NT2/D1 (cell line): Measurements from ENCODE around the gene C1QC.

ENCODE experiments used
- SUZ12 ChIP-seq: IDR thresholded peaks from 2 replicates; pipeline ENCODE4 v1.6.1; 2011; ENCODE audit not compliant: insufficient read length, insufficient read depth; ENCODE audit errors: extremely low read depth
- ZNF274 ChIP-seq: IDR thresholded peaks from 2 replicates; pipeline ENCODE4 v1.6.1; 2011; ENCODE audit warnings: mild to moderate bottlenecking, low read depth, low read length

DNA sequence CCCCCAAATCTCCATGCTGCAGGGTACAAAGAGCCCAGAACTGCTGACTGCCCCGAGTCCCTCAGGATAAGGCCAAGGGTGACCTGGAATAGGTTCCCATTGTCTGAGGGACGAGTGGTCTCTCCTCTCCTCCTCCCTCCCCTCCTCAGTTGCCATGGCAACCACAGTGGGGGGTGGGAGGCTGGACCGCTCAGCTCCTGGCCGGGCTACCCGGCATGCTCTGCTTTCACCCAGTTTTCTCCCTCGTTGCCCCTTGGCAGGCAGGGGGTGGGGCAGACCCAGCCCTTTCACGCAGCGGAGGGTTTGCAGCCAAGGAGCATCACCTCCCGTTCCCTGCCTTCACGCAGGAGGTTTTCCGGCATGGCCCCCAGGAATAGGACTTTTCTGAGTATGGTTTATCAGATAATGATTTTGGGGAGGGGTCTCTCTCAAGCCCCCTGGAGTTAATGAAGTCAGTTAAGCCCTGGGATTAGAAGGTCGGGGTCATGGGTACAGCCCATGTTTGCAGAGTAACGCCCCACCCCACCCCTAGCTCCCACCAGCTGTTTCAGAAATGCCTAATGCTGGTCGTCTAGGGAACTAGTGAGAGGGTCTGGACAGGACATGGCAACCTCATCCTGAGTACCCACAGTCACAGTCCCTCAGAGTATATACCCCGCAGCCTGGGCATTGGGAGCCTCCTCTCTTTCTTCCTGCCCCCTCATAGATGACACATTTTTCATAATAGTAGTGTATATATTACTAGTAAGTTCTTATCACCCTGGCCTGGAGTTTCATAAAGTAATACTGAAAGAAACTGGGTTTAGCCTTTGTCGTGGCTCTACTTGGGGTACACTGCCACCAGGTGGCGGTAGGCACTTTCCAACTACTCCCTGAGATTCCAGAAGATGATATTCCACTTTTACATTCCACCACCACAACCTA, 30.3 kb downstream of the C1QC start:
- no peak for TF ChIP-seq ZNF274
- no peak for TF ChIP-seq SUZ12
